ENCODE data around the gene CHMP6.

DNA sequence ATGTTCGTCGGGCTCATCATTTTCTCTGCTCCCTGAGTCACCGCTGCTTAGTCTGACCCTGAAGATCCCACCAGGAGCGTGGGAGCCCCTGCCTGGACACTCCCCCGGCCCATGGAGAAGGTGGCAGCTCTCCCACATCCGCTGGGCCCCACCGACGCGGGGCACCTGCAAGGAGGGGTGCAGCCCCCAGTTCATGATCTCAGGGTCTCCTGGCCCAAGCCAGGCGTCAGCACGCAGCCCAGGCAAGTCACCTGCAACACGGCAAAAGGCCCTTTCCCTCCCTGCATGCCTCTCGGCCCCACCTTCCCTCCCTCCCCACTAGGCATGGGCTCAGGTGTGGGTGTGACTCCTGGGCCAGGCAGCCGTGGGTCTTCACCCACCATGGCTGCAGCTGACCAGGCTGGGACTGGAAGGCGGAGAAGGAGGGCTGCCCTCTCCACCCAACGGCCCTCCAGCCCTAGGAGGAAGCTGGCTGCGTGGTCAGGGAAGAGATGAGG, 9.7 kb upstream of the CHMP6 start:
- TF ChIP-seq POLR2A (IDR thresholded peaks at IDR 0.05) (no peak), CTCF (IDR thresholded peaks at IDR 0.05) (no peak)

Measured in esophagus squamous epithelium (tissue), 4 donors.